HL-60/S4 treated with phorbol 12-myristate 13-acetate at 8.2 ng/mL for 4 days and 3 days (cell line): Measurements from ENCODE around the gene ARL13A.
"Not testable (repeated sequence)": the region's sequence is repeated elsewhere in the genome, so short reads cannot be mapped to it uniquely, and the experiment has no call there.

Experiments
- in situ Hi-C: fragments of 300-500 bp; cut with MboI; formaldehyde crosslinking; loops from 2 replicates; pipeline ENCODE4 v1.15.0; 2022; ENCODE audit warnings: low sequenced_read_pairs

Gene ARL13A

DNA sequence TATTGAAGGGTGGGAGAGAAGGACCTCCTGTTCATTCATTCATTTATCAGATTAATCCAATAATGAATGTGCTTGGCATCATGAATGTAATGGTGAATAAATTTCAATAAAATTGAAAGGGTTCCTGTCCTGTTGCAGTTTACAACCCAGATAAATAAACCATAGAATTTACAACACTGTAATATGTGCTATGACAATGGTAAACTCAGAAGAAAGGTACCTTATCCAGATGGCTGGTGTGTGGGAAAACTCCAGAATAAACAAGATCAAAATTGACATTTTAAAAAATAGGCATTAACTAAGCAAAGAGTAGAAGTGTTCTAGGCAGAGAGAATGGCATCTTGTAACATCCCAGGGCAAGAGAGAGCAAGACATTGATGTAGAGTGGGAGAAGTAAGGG lies 15.3 kb downstream of the ARL13A start:
- in situ Hi-C loops: no loop called here

DNA sequence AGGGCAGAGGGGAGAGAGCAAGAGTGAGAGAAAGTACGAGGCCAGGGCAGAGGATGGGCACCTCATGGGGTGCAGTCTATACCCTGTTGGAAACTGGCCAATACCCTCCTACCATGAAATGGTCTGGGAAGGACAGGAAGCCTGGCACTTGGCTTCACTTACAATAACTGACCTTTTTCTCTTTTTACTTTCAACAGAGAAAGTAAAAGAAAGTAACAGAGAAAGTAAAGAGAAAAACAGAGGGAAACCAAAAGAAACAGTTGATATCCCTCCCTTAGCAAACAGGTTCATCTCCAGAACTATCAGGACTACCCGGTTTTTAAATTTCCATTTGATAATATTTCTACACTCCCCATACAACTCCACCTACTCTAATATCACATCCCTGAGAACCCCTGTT lies 20.6 kb downstream of the ARL13A start:
- in situ Hi-C loops: no loop called here

DNA sequence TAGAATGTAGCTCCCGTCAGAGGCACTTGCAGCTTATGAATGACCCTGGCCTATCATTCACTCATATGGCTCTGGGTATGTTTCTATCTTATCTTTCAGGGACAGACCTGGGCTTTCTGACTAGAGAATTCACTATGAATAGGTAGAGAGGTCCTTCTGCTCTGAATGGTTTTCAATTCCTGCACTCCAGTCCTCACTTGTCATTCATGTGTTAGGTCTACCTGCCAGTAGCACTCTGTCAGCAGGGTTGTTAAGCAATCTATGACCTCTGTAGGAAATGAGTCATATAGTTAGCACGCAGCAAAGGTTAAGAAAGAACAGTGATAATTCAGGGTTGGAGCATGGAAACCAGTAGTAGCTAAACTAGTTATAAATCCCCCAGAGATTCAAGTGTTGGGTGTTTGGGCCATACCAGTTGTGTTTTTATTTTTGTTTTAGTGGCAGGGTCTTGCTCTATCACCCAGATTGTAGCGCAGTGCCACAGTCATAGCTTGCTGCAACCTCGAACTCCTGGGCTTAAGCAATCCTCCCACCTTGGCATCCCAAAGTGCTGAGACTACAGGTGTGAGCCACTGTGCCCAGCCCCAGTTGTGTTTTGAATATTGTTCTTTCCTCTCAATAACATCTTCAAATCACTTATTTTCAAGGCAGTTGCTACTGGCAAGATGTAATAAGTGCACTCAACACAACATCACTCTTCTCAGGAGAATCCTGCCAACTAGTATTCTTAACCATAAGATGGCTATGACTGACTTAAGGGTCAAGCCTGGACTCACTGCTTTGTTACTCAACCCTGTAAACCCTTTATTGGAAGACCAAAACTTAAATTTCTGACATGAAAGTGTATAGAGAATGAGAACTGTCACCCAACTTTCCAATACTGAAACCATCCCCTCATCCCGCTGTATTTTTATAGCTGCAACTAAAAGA lies 25.1 kb downstream of the ARL13A start:
- in situ Hi-C loops: no loop called here

DNA sequence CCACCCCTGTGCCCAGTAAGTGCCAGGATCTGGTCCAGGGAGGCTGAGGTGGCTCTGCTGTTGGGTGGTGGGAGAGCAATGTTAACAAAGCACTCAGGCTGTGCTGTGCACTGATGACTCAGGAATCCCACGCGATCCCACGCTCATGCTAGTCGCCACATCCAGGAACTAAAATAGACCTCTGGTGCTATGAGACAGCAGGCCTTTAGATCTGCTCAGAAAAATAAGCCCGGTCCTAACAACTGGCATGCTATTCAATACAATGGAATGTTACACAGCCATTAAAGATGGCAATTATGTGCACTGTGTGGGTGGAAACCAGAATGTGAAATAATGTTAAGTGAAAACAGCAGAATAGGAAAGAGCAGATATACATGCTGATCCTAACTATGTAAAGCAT lies 26.0 kb downstream of the ARL13A start:
- in situ Hi-C loops: no loop called here

DNA sequence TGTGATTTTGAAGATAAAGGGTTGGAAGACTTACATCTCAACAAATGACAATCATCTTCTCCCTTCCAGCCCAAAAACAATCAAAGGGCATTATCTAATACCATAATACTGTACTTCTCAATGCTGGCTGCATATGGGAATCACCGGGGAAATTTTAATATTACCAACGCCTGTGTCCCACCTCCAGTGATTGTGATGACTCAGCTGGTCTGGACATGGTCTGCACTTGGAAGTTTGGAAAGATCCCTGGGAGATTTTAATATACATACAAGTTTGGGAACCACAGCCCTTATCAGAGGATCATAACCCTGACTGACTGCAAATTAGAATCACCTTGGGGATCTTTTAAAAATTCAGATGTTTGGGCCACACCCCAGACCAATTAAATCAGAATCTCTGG lies 29.9 kb downstream of the ARL13A start:
- in situ Hi-C loops: no loop called here

DNA sequence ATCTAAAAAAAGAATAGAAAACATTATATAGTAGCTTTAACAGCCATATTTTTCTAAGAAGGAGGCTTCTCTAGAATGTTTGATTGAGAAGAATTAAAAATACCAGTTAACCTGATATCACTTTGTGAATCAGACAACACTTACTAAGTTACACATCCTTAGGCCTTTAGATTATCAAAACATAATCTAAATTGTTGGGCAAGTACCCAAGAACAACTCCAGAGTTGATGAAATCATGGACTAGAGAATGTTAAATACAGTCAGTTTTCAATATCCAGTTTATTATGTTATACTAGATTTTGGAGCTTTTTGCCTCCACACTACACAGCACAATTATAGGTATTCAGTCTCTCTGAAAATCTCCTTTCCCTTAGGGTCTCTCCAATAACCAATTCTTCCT lies 39.6 kb downstream of the ARL13A start:
- in situ Hi-C loops: no loop called here

DNA sequence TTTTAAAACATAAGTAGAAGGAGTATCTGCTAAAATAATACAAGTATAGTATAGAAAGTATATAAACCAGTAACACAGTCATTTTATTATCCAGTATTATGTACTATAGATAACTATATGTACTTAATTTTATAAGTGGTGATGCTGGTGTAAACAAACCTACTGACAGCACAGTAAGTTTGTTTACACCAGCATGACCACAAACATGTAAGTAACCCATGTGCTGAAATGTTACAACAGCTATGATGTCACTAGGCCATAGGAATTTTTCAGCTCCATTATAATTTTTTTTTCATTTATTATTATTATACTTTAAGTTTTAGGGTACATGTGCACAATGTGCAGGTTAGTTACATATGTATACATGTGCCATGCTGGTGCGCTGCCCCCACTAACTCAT lies 42.5 kb downstream of the ARL13A start:
- in situ Hi-C loops: not testable (repeated sequence)

DNA sequence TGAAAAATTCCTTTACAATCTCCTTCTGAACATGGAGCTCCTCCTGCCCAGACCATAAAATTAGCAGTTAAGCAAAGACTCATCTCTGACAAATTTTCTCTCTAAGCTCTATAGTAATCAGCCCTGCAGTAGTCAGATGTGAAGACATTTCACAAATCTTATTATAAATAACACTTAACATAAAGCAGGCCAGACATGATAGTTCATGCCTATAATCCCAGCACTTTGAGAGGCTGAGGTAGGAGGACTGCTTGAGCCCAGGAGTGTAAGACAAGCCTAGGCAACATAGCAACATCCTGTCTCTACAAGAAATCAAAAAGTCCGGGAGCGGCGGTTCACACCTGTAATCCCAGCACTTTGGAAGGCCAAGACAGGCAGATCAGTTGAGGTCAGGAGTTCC lies 52.5 kb downstream of the ARL13A start:
- in situ Hi-C loops: no loop called here

DNA sequence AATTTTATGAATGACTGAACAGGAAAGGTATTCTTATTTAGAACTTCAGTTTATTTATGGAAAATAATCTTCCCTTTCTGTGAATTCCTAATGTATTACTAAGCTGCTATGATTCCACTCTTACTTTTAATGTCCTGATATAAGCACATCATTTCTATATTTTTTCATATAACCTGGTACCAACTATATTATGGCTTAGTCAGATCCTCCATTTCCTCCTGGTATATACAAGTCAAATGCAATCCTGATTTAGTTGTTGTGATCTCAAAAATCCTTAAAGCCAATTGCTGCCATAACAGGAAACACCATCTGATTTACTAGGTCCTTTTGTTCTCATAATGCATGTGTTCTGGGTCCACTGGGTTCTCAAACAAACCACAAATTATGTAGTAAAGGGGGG lies 55.6 kb downstream of the ARL13A start:
- in situ Hi-C loops: no loop called here

DNA sequence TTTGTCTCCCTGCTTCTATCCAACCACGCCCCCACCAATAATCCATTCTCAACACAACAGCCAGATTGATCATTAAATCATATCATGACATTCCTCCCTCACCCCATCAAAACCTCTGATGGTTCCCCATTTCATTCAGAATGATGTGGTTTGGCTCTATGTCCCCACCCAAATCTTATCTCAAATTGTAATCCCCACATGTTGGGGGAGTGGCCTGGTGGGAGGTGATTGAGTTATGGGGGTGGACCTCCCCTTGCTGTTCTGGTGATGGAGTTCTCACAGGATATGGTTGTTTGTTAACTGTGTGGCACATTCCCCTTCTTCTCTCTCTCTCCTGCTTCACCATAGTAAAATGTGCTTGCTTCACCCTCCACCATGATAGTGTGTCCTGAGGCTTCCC lies 59.1 kb downstream of the ARL13A start:
- in situ Hi-C loops: no loop called here

DNA sequence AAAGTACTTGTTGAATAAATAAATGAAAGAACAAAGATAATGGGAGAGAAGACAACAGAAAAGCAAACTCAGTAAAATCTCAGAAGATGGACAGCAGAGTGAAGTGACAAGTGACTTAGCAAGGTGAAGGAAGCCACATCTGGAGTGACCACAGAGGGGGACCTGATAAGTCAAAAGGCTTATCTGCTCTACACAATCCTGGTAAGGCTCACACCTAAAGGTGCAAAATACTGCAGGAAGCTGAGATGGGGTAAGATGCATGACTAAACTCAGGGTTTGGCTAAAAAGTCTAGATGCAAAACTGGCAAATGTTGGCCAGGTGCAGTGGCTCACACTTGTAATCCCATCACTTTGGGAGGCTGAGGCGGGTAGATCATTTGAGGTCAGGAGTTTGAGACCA lies 60.2 kb downstream of the ARL13A start:
- in situ Hi-C loops: no loop called here

DNA sequence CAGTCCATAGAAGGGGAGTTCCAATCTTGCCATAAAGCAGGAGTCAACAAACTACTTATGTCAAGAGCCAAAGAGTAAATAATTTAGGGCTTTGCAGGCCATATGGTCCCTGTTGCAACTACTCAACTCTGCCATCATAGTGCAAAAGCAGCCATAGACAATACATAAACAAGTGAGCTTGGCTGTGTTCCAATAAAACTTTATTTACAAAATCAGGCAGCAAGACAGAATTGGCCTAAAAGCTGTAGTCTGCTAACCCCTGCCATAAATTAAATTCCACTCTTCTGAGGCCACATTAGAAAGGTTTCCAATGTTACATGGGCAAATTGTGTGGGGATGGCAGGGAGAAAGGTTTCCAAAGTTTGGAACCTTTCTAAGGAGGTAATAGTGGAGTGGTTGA lies 67.7 kb downstream of the ARL13A start:
- in situ Hi-C loops: no loop called here

DNA sequence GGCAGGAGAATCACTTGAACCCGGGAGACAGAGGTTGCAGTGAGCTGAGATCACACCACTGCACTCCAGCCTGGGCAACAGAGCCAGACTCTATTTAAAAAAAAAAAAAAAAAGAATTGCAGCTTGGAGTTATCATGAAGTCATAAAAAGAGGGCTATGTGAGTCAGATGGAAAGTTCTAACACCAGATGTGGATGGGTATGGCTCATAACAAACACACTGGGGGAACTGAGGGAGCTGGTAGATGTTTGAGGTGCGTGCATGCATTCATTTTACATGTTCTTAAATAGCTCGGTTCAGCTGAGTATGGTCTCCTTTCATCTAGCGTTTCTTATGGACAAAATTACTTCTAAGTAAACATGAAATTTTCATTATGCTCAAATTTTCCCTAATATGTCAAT lies 70.7 kb downstream of the ARL13A start:
- in situ Hi-C loops: no loop called here
